Epithelial cell of proximal tubule (primary cell): ENCODE data around the gene ARFRP1. TPM values are rescaled to one million over a fixed set of nuclear protein-coding genes. Genes with fewer than 3 reads are reported as not detected.

Experiments
- DNase-seq: peaks from one replicate; pipeline ENCODE4 v3.0.0-alpha.2; 2011; ENCODE audit warnings: low read depth
- H3K4me3 ChIP-seq: 2 replicates; pipeline ENCODE4 v1.5.1; 2011; ENCODE audit warnings: low read depth, mild to moderate bottlenecking, low read length
- total RNA-seq: library from RNA; depleted of rRNA; stranded (reverse); fragments of >200 nt; gene quantifications from 2 replicates; pipeline ENCODE4 v1.2.3, GENCODE V29; 2015
- TF ChIP-seq, protein P1 (sequence below): conservative IDR thresholded peaks from 2 replicates; pipeline ENCODE4 v1.5.1; 2012; ENCODE audit warnings: low read depth, mild to moderate bottlenecking, low read length

The ARFRP1 gene
- total RNA-seq, 1 donor from 2014 or later = 49.0 TPM

- H3K4me3 ChIP-seq = no peak overlapping the region
- no peak for DNase-seq
- TF ChIP-seq, protein P1, sequence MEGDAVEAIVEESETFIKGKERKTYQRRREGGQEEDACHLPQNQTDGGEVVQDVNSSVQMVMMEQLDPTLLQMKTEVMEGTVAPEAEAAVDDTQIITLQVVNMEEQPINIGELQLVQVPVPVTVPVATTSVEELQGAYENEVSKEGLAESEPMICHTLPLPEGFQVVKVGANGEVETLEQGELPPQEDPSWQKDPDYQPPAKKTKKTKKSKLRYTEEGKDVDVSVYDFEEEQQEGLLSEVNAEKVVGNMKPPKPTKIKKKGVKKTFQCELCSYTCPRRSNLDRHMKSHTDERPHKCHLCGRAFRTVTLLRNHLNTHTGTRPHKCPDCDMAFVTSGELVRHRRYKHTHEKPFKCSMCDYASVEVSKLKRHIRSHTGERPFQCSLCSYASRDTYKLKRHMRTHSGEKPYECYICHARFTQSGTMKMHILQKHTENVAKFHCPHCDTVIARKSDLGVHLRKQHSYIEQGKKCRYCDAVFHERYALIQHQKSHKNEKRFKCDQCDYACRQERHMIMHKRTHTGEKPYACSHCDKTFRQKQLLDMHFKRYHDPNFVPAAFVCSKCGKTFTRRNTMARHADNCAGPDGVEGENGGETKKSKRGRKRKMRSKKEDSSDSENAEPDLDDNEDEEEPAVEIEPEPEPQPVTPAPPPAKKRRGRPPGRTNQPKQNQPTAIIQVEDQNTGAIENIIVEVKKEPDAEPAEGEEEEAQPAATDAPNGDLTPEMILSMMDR = no peak
These were observed 43.9 kb upstream of the ARFRP1 start for GRCh38 chr20:63751471-63752271.

DNA sequence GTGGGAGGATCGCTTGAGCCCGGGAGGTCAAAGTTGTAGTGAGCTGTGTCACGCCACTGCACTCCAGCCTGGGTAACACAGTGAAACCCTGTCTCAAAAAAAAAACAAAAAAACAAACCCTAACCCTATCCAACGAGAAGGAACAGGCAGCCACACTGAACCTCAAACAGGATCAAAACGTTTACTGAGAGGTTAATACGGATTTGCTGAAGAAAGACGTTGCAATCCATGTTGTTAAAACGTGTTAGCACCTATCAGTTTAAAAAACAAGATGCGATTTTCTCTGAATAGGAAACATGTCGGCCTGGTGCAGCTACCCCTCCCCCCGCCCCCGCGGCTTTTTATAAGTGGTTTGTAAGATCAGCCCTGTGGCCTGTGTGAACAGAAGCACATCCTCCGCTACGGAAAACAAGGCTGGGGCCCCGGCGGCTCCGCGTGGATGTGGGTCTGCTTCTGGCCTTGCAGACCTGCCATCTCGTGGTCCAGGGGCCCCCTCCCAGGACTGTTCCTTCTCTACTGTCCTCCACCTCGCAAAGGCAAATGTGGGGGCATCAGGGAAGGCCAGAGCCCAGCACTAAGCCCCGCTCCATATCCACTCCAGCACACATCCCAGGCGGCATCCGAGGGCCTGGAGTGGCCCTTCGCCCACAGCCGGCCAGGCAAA lies 43.2 kb upstream of the ARFRP1 start:
- no peak for DNase-seq
- H3K4me3 ChIP-seq = no peak overlapping the region
- TF ChIP-seq, protein P1 = no peak

- H3K4me3 ChIP-seq = no peak overlapping the region
- TF ChIP-seq, protein P1 = no peak
- no peak for DNase-seq
These were observed 42.1 kb upstream of the ARFRP1 start for GRCh38 chr20:63749597-63750508.

DNA sequence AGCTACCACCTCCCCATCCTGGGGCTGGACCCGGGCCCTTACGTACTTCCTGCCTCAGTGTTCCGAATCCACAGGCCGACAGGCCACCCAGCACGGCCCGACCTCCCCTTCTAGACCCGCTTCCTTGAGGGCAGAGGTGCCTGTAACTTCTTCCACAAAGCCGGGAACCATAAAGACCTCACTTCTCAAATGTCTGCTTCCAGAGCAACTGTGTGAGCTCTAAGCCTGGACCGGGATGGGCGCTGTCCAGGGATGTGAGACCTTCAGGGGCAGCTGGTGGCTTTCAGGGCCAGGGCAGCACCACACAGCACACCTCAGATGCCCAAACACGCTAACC lies 41.1 kb upstream of the ARFRP1 start:
- no peak overlapping the region for H3K4me3 ChIP-seq
- no peak for DNase-seq
- TF ChIP-seq, protein P1 = no peak

GRCh38 chr20:63748070-63748933 lies 40.5 kb upstream of the ARFRP1 start:
- no peak for DNase-seq
- no peak overlapping the region for H3K4me3 ChIP-seq
- TF ChIP-seq, protein P1 = no peak

GRCh38 chr20:63747622-63748069 lies 39.9 kb upstream of the ARFRP1 start:
- no peak overlapping the region for H3K4me3 ChIP-seq
- no peak for DNase-seq
- TF ChIP-seq, protein P1 = no peak
